BJ (cell line): ENCODE results near the gene RABGAP1L. TPM values are rescaled to one million over a fixed set of nuclear protein-coding genes. Genes with fewer than 3 reads are reported as not detected.

Experiments
- CTCF ChIA-PET: fragments of 350-600 bp; formaldehyde crosslinking; extraction: SDS; loops from one replicate; lab custom pipeline; 2021; ENCODE audit warnings: antibody characterized with exemption, inconsistent platforms; lab: Yijun Ruan, JAX
- POLR2A ChIA-PET: fragments of 300-600 bp; sonication (Branson Sonifier 250); formaldehyde crosslinking; extraction: SDS; loops from one replicate; lab custom pipeline; 2021; ENCODE audit warnings: antibody characterized with exemption; lab: Charles Lee
- DNase-seq: peaks from one replicate; pipeline ENCODE4 v3.0.0-alpha.2; 2011; ENCODE audit warnings: low read depth
- H3K27me3 ChIP-seq: 2 replicates; pipeline ENCODE4 v1.6.0; 2011; ENCODE audit warnings: low read length; ENCODE audit not compliant: control insufficient read depth, insufficient read depth
- H3K36me3 ChIP-seq: 2 replicates; pipeline ENCODE4 v1.5.1; 2011; ENCODE audit warnings: low read length; ENCODE audit not compliant: control insufficient read depth, insufficient read depth
- H3K4me3 ChIP-seq: 2 replicates; pipeline ENCODE4 v1.5.1; 2011; ENCODE audit warnings: low read depth, mild to moderate bottlenecking, control low read depth, low read length
- polyA plus RNA-seq: library from polyadenylated mRNA; depleted of rRNA; stranded (reverse); fragments of >200 nt; gene quantifications from 2 replicates; pipeline ENCODE4 v1.2.3, GENCODE V29; 2011
- TF ChIP-seq, protein P1 (sequence below): IDR thresholded peaks from 2 replicates; pipeline ENCODE4 v1.5.1; 2011; ENCODE audit warnings: low read depth, mild to moderate bottlenecking, control low read depth, inconsistent platforms, low read length, moderate library complexity; ENCODE audit not compliant: insufficient read depth

The RABGAP1L gene
- polyA plus RNA-seq, 1 experiment = 15.9 TPM

DNA sequence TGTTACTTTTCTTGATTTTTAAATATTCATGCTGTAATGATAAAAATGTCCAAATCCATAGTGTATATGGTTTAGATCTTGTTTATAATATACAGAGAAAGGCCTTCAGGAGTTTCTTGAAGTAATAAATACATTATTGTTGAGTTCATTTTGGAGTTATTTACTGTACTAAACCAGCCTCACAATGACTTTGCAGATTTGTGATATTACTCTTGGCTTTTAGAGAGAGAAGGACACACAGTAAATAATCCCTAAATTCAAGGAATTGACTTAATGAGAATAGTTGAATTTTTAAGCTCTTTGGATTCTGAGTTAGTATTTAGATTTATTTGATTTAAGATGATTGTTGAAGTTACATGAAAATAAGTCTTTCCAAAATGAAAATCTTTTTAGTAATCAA, 38.9 kb downstream of the RABGAP1L start:
- Histone ChIP-seq H3K4me3 (no peak overlapping the region), H3K36me3 (no peaks in the 10 kb centered on the region), H3K27me3 (no peaks in the 10 kb centered on the region)
- TF ChIP-seq, protein P1, sequence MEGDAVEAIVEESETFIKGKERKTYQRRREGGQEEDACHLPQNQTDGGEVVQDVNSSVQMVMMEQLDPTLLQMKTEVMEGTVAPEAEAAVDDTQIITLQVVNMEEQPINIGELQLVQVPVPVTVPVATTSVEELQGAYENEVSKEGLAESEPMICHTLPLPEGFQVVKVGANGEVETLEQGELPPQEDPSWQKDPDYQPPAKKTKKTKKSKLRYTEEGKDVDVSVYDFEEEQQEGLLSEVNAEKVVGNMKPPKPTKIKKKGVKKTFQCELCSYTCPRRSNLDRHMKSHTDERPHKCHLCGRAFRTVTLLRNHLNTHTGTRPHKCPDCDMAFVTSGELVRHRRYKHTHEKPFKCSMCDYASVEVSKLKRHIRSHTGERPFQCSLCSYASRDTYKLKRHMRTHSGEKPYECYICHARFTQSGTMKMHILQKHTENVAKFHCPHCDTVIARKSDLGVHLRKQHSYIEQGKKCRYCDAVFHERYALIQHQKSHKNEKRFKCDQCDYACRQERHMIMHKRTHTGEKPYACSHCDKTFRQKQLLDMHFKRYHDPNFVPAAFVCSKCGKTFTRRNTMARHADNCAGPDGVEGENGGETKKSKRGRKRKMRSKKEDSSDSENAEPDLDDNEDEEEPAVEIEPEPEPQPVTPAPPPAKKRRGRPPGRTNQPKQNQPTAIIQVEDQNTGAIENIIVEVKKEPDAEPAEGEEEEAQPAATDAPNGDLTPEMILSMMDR = no peak
- POLR2A ChIA-PET = no interaction called here
- no peak for DNase-seq
- CTCF ChIA-PET = no interaction called here

DNA sequence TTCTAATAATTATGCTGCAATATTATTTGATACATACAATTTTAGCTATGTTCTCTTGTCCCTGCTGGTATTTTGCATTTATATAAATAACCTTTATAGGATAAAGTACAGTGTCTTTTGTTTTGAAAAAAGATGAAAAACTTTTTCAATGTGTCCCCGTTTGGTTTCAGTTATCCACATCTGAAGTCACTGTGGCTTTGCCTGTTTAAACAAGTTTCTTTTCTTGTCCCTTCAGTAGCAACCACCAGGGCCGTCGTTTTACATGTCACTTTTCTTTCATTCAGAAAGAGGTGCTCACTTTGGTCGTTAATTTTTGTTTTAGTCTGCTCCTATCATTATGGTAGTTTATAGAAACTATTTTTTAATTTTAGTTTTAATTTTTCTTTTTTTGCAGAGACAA, 41.4 kb downstream of the RABGAP1L start:
- no peak overlapping the region for H3K4me3 ChIP-seq
- H3K36me3 ChIP-seq = no peaks in the 10 kb centered on the region
- ChIA-PET CTCF (no interaction called here), POLR2A (no interaction called here)
- no peak for DNase-seq
- TF ChIP-seq, protein P1 = no peak
- H3K27me3 ChIP-seq = no peaks in the 10 kb centered on the region

DNA sequence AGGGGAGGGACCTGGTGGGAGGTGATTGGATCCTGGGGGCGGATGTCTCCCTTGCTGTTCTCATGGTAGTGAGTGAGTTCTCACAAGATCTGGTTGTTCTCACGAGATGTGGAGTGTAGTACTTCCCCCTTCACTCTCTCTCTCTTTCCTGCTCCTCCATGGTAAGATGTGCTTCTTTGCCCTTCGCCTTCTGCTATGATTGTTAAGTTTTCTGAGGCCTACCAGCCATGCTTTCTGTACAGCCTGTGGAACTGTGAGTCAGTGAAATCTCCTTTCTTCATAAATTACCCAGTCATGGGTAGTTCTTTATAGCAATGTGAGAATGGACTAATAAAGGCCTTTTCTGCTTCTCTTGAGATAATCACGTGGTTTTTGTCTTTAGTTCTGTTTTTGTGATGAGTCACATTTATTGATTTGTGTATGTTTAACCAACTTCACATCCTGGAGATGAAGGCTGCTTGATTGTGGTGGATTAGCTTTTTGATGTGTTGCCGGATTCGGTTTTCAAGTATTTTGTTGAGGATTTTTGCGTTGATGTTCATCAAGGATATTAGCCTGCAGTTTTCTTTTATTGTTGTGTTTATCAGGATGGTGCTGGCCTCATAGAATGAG, 45.5 kb downstream of the RABGAP1L start:
- no peaks in the 10 kb centered on the region for H3K36me3 ChIP-seq
- H3K4me3 ChIP-seq = no peak overlapping the region
- POLR2A ChIA-PET = no interaction called here
- DNase-seq = no peak
- no peaks in the 10 kb centered on the region for H3K27me3 ChIP-seq
- TF ChIP-seq, protein P1 = no peak
- CTCF ChIA-PET = interaction anchor here (2.5 kb wide), 1 partner anchor 13 kb away, joined by 16 read pairs; no protein-coding TSS in a partner anchor

DNA sequence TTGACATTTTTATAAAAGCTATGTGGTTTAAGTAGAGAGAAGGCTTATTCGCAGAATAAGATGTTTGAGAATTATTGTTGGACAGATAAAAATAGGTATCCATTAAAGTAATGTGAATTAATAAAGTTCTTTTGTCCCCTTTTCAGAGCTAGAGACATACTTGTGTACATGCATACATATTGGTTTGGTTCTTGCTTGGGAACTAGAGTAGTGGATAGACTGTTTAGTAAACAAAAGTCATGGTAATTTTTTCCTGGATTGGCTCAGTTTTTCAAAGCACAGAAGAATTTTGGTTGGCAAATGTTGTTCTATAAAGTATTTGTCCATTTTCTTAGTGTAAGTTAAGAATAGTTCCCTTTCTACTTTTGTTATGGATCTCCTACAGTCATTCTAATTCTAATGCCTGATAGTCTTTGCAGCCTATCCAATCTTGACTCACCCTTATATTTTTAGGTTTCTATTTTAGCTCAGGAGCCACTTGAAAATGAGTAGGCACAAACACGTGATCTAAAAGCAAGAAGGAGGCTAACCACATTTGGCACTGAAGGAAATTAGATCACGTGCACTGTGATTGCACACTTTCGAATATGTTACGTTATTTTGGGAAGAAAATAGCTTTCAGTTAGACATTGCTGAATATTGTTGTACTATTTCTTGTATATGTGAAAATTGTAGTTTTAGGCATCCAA, 47.0 kb downstream of the RABGAP1L start:
- H3K36me3 ChIP-seq = no peaks in the 10 kb centered on the region
- H3K4me3 ChIP-seq = no peak overlapping the region
- CTCF ChIA-PET = interaction anchor here (1.0 to 2.5 kb wide), 3 partner anchors 12 to 15 kb away, joined by 3 to 16 read pairs (median 5); no protein-coding TSS in a partner anchor
- POLR2A ChIA-PET = no interaction called here
- no peak for DNase-seq
- H3K27me3 ChIP-seq = no peaks in the 10 kb centered on the region
- TF ChIP-seq, protein P1 = no peak

DNA sequence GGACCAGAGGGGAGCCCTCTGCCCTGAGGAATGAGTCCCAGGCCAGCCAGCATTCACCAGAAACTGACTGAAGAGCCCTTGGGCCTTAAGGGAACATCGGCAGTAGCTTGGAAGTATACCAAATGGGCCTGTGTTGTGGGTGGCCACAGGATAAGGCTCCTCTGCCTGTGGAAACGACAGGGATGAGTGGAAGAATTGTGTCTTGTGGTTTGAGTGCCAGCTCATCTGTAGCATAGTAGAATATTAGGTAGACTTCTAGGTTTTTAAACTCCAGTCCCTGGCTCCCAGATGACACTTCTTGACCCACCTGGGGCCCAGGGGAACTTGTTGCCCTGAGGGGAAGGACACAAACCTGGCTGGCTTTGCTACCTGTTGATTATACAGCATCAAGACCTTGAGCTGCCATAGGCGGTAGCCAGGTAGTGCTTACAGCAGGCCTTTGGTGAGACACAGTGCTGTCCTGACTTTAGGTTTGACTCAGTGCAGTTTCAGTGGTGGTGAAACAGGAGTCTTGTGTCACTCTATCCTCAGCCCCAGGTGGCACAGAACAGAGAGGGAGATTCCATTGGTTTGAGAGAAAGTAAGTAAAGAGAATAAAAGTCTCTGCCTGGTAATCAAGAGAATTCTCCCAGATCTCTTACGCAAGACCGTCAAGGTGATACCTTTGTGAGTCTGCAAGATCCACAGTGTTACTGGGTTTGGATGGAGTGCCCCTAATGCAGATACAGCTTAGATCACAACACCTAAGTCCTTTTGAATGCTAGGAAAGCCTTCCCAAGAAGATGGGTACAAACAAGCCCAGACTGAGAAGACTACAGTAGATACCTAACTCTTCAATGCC, 50.2 kb downstream of the RABGAP1L start:
- POLR2A ChIA-PET = no interaction called here
- Histone ChIP-seq H3K36me3 (no peaks in the 10 kb centered on the region), H3K27me3 (no peaks in the 10 kb centered on the region), H3K4me3 (no peak overlapping the region)
- CTCF ChIA-PET = interaction anchor here (0.5 kb wide), 1 partner anchor 110 kb away, joined by 3 read pairs; no protein-coding TSS in a partner anchor
- no peak for DNase-seq
- TF ChIP-seq, protein P1 = no peak
